Bronchial epithelial cell (primary cell): ENCODE measurements around the gene PNPLA5. TPM values are rescaled to one million over a fixed set of nuclear protein-coding genes. Genes with fewer than 3 reads are reported as not detected.

Experiments used
- DNase-seq: peaks from one replicate; pipeline ENCODE4 v3.0.0-alpha.2; 2010; ENCODE audit warnings: low read depth
- FAIRE-seq: peaks from 2 replicates; lab custom pipeline; 2011; peaks lifted over from hg19 to GRCh38; lab: Jason Lieb, UNC
- H3K27me3 ChIP-seq: 2 replicates; pipeline ENCODE4 v1.5.1; 2011; ENCODE audit warnings: low read length; ENCODE audit not compliant: control insufficient read depth, insufficient read depth
- H3K36me3 ChIP-seq: 2 replicates; pipeline ENCODE4 v1.5.1; 2011; ENCODE audit warnings: low read length; ENCODE audit not compliant: control insufficient read depth, insufficient read depth
- H3K4me3 ChIP-seq: 2 replicates; pipeline ENCODE4 v1.5.1; 2011; ENCODE audit warnings: mild to moderate bottlenecking, low read depth, low read length, control low read depth
- total RNA-seq: library from RNA; depleted of rRNA; stranded (reverse); fragments of >200 nt; gene quantifications from 2 replicates; pipeline ENCODE4 v1.2.1, GENCODE V29; 2014
- TF ChIP-seq, protein P1 (sequence below): IDR thresholded peaks from 2 replicates; pipeline ENCODE4 v1.5.1; 2011; ENCODE audit warnings: mild to moderate bottlenecking, moderate library complexity, low read length, control low read depth, inconsistent platforms; ENCODE audit not compliant: insufficient read depth, severe bottlenecking

PNPLA5 gene
- total RNA-seq, 1 donor from 2014 or later: not detected

DNA sequence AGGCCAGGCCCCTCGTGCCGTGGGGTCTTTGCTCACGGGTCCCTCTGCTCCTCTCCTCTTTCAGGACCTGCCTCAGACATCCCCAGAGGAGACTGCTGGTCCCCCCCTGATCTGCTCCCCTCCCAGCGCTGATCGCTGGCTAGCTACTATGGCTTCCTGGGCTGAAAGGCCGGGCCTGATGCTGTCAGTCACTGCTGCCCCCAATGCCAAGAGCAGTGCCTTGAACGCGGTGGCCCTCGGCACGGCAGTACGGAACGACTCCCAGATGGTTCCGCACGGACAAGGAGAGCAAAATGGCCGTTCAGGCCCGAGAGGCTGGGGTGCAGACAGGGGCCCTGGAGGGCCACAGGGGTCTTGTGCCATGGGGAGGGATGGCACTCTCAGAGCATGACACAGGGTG is 51.0 kb downstream of the PNPLA5 start:
- no peaks in the 10 kb centered on the region for H3K36me3 ChIP-seq
- TF ChIP-seq, protein P1, sequence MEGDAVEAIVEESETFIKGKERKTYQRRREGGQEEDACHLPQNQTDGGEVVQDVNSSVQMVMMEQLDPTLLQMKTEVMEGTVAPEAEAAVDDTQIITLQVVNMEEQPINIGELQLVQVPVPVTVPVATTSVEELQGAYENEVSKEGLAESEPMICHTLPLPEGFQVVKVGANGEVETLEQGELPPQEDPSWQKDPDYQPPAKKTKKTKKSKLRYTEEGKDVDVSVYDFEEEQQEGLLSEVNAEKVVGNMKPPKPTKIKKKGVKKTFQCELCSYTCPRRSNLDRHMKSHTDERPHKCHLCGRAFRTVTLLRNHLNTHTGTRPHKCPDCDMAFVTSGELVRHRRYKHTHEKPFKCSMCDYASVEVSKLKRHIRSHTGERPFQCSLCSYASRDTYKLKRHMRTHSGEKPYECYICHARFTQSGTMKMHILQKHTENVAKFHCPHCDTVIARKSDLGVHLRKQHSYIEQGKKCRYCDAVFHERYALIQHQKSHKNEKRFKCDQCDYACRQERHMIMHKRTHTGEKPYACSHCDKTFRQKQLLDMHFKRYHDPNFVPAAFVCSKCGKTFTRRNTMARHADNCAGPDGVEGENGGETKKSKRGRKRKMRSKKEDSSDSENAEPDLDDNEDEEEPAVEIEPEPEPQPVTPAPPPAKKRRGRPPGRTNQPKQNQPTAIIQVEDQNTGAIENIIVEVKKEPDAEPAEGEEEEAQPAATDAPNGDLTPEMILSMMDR: no peak
- DNase-seq (no peak), FAIRE-seq (no peak)
- H3K27me3 ChIP-seq: no peaks in the 10 kb centered on the region
- H3K4me3 ChIP-seq: no peak overlapping the region

DNA sequence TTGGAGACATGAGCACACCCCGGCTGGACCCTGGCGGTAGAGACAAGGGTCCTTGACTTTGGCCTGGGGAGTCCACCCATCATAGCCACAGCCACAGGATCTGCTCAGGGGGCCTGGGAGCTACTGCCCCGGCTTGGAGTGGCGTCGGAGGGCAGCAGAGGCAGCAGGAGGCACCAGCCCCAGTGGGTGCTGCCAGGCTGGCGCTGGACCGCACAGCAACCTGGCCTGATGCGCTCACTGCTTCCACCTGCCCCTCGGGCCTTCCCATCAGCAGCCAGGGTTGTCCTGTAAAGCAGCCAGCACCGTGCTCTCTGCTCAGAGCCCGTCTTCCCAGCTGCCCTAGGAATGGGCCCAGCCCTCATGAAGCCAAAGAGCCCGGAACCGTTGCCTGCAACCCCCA is 51.4 kb downstream of the PNPLA5 start:
- H3K4me3 ChIP-seq: no peak overlapping the region
- no peaks in the 10 kb centered on the region for H3K36me3 ChIP-seq
- H3K27me3 ChIP-seq: no peaks in the 10 kb centered on the region
- TF ChIP-seq, protein P1: no peak
- FAIRE-seq (no peak), DNase-seq (no peak)

DNA sequence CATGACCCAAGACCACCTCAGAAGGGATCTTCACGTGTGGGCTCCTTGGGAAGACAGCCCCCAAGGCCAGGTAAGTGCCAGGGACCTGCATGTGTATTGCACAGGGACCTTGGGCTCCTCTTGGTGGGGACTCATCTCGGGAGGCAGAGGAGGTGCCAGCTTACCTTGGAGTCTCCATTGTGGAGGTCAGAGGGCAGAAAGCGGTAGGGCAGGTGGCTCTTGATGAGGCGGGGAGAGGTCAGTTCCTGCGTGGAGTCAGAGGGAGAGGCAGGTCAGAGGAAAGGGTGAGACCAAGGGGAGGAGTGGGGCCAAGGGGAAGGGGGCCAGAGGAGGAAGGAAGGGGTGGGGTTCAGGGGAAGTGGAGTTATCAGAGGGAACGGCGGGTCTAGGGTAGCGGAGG is 52.0 kb downstream of the PNPLA5 start:
- Histone ChIP-seq H3K36me3 (no peaks in the 10 kb centered on the region), H3K4me3 (no peak overlapping the region), H3K27me3 (no peaks in the 10 kb centered on the region)
- FAIRE-seq: no peak
- DNase-seq: no peak
- TF ChIP-seq, protein P1: no peak

DNA sequence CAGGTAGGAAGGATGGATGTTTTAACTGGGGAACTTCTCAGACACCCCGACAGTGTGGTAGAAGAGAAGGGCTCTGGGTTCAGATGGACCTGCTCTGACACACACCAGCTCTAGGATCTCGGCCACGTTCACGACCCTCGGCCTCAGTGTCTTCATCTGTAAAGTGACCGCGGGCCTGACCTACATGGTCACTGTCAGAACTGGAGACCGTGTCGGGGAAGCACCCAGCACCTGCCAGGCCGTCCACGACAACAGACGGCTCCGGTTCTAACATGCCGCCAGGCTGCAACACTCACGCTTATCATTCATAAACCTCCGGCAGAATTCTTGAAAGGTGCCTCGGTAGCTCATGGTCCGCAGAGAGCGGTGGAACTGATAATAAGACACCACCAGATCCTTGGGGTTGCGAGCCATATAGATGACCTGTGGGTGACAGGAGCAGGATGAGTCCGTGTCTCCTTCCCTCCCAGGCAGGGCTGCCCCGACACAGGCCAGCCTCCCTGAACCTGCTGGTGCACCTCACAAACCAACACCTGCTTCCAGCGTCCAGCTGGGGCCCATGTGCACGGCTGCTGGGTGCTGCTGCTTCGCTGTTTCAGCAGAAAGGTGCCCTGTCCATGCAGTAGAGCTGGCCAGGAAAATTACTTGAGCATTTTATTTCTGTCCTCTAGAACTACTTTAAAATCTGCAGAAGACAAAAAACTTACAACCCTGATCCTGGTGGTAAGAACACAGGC is 53.1 kb downstream of the PNPLA5 start:
- no peaks in the 10 kb centered on the region for H3K27me3 ChIP-seq

DNA sequence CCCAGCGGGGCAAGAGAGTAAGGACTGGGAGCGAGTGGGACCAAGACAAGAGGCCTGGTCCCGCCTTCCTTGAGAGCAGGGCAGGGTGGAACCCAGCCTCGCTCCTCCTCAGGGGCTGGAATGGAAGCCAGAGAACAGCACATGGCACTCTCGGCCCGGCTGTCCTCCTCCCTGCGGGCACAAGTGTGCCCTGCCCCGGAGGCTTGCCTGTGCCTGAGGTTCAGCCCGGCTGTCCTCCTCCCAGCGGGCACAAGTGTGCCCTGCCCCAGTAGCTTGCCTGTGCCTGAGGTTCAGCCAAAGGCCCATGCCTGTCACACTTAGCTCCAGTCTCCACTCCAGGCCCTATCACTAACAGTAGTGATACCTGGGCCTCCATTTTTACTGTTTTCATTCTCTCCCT is 53.7 kb downstream of the PNPLA5 start:
- TF ChIP-seq, protein P1: no peak
- Histone ChIP-seq H3K36me3 (no peaks in the 10 kb centered on the region), H3K4me3 (no peak overlapping the region), H3K27me3 (no peaks in the 10 kb centered on the region)
- FAIRE-seq: no peak
- no peak for DNase-seq

More for the DNA sequence above, 53.1 kb downstream of the PNPLA5 start:
- Histone ChIP-seq H3K36me3 (no peaks in the 10 kb centered on the region), H3K4me3 (no peak overlapping the region)
- TF ChIP-seq, protein P1: no peak
- DNase-seq: no peak
- no peak for FAIRE-seq

DNA sequence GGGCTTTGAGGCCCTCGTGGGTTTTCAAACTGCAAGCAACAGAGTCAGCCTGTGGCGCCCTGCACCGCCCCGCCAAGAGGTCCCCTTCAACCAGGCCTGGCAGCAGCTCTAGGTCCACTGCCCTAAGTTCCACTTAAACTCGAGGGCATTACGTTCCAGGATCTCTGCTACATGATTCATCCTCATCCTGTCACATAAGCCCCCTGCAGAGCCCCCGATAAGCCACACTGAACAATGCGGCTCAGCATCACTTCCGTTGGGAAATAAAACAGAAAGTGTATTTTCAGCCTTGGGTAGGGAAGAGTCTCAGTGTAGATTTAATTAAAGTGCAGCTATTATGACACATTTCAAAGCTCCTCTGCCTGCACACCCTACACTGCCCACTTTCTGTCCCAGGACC is 54.1 kb downstream of the PNPLA5 start:
- no peak overlapping the region for H3K4me3 ChIP-seq
- no peak for FAIRE-seq
- no peak for DNase-seq
- no peaks in the 10 kb centered on the region for H3K27me3 ChIP-seq
- TF ChIP-seq, protein P1: no peak
- H3K36me3 ChIP-seq: no peaks in the 10 kb centered on the region
